Measurements from ENCODE around the gene DOCK8.

DOCK8 gene

GRCh38 chr9:462121-462520, 247.5 kb downstream of the DOCK8 start:
- no peak for DNase-seq (ENCODE audit: low read depth)

- DNase-seq (ENCODE audit: low read depth), result no peak
Observed at GRCh38 chr9:462606-463005, 247.9 kb downstream of the DOCK8 start.

- DNase-seq (ENCODE audit: low read depth), result no peak
Observed at GRCh38 chr9:463455-464171, 248.9 kb downstream of the DOCK8 start.

- no peak for DNase-seq (ENCODE audit: low read depth)
Observed at GRCh38 chr9:466747-467146, 252.1 kb downstream of the DOCK8 start.

GRCh38 chr9:468766-469426, 254.2 kb downstream of the DOCK8 start:
- DNase-seq (ENCODE audit: low read depth), result no peak

GRCh38 chr9:469672-470551, 255.2 kb downstream of the DOCK8 start:
- peak; percentile 59 for DNase-seq (ENCODE audit: low read depth)

GRCh38 chr9:470552-471194, 256.0 kb downstream of the DOCK8 start:
- no peak for DNase-seq (ENCODE audit: low read depth)

GRCh38 chr9:471320-471719, 256.7 kb downstream of the DOCK8 start:
- no peak for DNase-seq (ENCODE audit: low read depth)

- DNase-seq (ENCODE audit: low read depth), result no peak
Observed at GRCh38 chr9:472479-473075, 257.9 kb downstream of the DOCK8 start.

- DNase-seq (ENCODE audit: low read depth), result no peak
Observed at GRCh38 chr9:477193-477592, 262.5 kb downstream of the DOCK8 start.

GRCh38 chr9:479304-479970, 264.8 kb downstream of the DOCK8 start:
- DNase-seq (ENCODE audit: low read depth), result no peak

- DNase-seq (ENCODE audit: low read depth), result no peak
Observed at GRCh38 chr9:479971-480350, 265.3 kb downstream of the DOCK8 start.

GRCh38 chr9:482739-483138, 268.1 kb downstream of the DOCK8 start:
- peak; percentile 15 for DNase-seq (ENCODE audit: low read depth)

- DNase-seq (ENCODE audit: low read depth), result no peak
Observed at GRCh38 chr9:486156-486555, 271.5 kb downstream of the DOCK8 start.

- no peak for DNase-seq (ENCODE audit: low read depth)
Observed at GRCh38 chr9:487429-487828, 272.8 kb downstream of the DOCK8 start.

GRCh38 chr9:488448-488847, 273.8 kb downstream of the DOCK8 start:
- no peak for DNase-seq (ENCODE audit: low read depth)

GRCh38 chr9:489198-490197, 274.8 kb downstream of the DOCK8 start:
- DNase-seq (ENCODE audit: low read depth), result no peak

GRCh38 chr9:494764-495163, 280.1 kb downstream of the DOCK8 start:
- DNase-seq (ENCODE audit: low read depth), result no peak

GRCh38 chr9:495739-496138, 281.1 kb downstream of the DOCK8 start:
- no peak for DNase-seq (ENCODE audit: low read depth)

- no peak for DNase-seq (ENCODE audit: low read depth)
Observed at GRCh38 chr9:503326-503725, 288.7 kb downstream of the DOCK8 start.
